HEK293 (cell line): ENCODE results near the gene CTBP1.
A peak's percentile ranks its signal among the peaks of the same experiment; 100 is the strongest.

Experiments used
- CTCF ChIA-PET: fragments of 350-600 bp; formaldehyde crosslinking; extraction: SDS; loops from one replicate; lab custom pipeline; 2021; ENCODE audit warnings: antibody characterized with exemption; lab: Yijun Ruan, JAX
- POLR2A ChIA-PET: fragments of 300-600 bp; formaldehyde crosslinking; extraction: SDS; loops from one replicate; lab custom pipeline; 2020; ENCODE audit warnings: antibody characterized with exemption, inconsistent platforms; lab: Yijun Ruan, JAX
- H3K27ac ChIP-seq: fragments of 200-500 bp; sonication (Bioruptor generic); 2 replicates; pipeline ENCODE4 v1.5.1; 2014; ENCODE audit warnings: low read depth, low read length, control low read depth, inconsistent platforms; ENCODE audit errors: extremely low read depth
- H3K36me3 ChIP-seq, 2 experiments: fragments of 200-500 bp in 1 of 2; sonication (Bioruptor generic) in 1 of 2; 1 replicate in 1 of 2; 2 replicates in 1 of 2; pipeline ENCODE4 v1.5.1; 2014 to 2017; ENCODE audit warnings: inconsistent platforms in 2 of 2, low read length in 2 of 2; ENCODE audit not compliant: control insufficient read depth in 2 of 2, insufficient read depth in 1 of 2
- H3K4me1 ChIP-seq: fragments of 200-500 bp; sonication (Bioruptor generic); 2 replicates; pipeline ENCODE4 v1.5.1; 2014; ENCODE audit warnings: mild to moderate bottlenecking, low read length, inconsistent platforms; ENCODE audit not compliant: control insufficient read depth, insufficient read depth
- H3K4me3 ChIP-seq: 2 replicates; pipeline ENCODE4 v1.5.1; 2011; ENCODE audit warnings: low read depth, mild to moderate bottlenecking, control low read depth, low read length, moderate library complexity
- H3K9me3 ChIP-seq: fragments of 200-500 bp; sonication (Bioruptor generic); 2 replicates; pipeline ENCODE4 v1.5.1; 2014; ENCODE audit warnings: low read depth, low read length, inconsistent platforms; ENCODE audit not compliant: control insufficient read depth, insufficient read depth
- GLI4 ChIP-seq: fragments of 450-650 bp; formaldehyde crosslinking; IDR thresholded peaks from 2 replicates; pipeline ENCODE4 v1.5.1; 2016; ENCODE audit warnings: missing biosample characterization, missing genetic modification characterization
- KLF9 ChIP-seq: fragments of 450-650 bp; formaldehyde crosslinking; IDR thresholded peaks from 2 replicates; pipeline ENCODE4 v1.5.1; 2016; ENCODE audit warnings: missing biosample characterization, missing genetic modification characterization, low read depth
- OVOL3 ChIP-seq: fragments of 450-650 bp; formaldehyde crosslinking; IDR thresholded peaks from 2 replicates; pipeline ENCODE4 v1.5.1; 2016; ENCODE audit warnings: missing biosample characterization, missing genetic modification characterization
- PBX3 ChIP-seq: sonication (generic); formaldehyde crosslinking; IDR thresholded peaks from 2 replicates; pipeline ENCODE4 v1.8.1; 2022; ENCODE audit warnings: mild to moderate bottlenecking, moderate library complexity, missing genetic modification reagents
- PRDM2 ChIP-seq: fragments of 450-650 bp; formaldehyde crosslinking; IDR thresholded peaks from 2 replicates; pipeline ENCODE4 v1.5.1; 2016; ENCODE audit warnings: missing biosample characterization, missing genetic modification characterization, borderline replicate concordance
- PRDM6 ChIP-seq: fragments of 450-650 bp; formaldehyde crosslinking; IDR thresholded peaks from 2 replicates; pipeline ENCODE4 v1.5.1; 2017; ENCODE audit warnings: missing biosample characterization, missing genetic modification characterization
- SP3 ChIP-seq: fragments of 450-650 bp; formaldehyde crosslinking; IDR thresholded peaks from 2 replicates; pipeline ENCODE4 v1.5.1; 2016; ENCODE audit warnings: missing biosample characterization, missing genetic modification characterization
- ZBTB17 ChIP-seq: fragments of 450-650 bp; formaldehyde crosslinking; IDR thresholded peaks from 2 replicates; pipeline ENCODE4 v1.5.1; 2016; ENCODE audit warnings: missing biosample characterization, missing genetic modification characterization
- ZFP41 ChIP-seq: fragments of 450-650 bp; formaldehyde crosslinking; IDR thresholded peaks from 2 replicates; pipeline ENCODE4 v1.5.1; 2016; ENCODE audit warnings: missing biosample characterization, missing genetic modification characterization, borderline replicate concordance
- ZNF121 ChIP-seq: fragments of 450-650 bp; formaldehyde crosslinking; IDR thresholded peaks from 2 replicates; pipeline ENCODE4 v1.5.1; 2016; ENCODE audit warnings: missing biosample characterization, missing genetic modification characterization
- ZNF157 ChIP-seq: fragments of 450-650 bp; formaldehyde crosslinking; IDR thresholded peaks from 2 replicates; pipeline ENCODE4 v1.5.1; 2016; ENCODE audit warnings: missing biosample characterization, missing genetic modification characterization
- ZNF169 ChIP-seq: fragments of 450-650 bp; formaldehyde crosslinking; IDR thresholded peaks from 2 replicates; pipeline ENCODE4 v1.5.1; 2016; ENCODE audit warnings: missing biosample characterization, missing genetic modification characterization
- ZNF324 ChIP-seq: fragments of 450-650 bp; formaldehyde crosslinking; IDR thresholded peaks from 2 replicates; pipeline ENCODE4 v1.5.1; 2016; ENCODE audit warnings: missing biosample characterization, missing genetic modification characterization
- ZNF621 ChIP-seq: fragments of 450-650 bp; formaldehyde crosslinking; IDR thresholded peaks from 2 replicates; pipeline ENCODE4 v1.5.1; 2017; ENCODE audit warnings: missing biosample characterization, missing genetic modification characterization
- ZNF623 ChIP-seq: fragments of 450-650 bp; formaldehyde crosslinking; IDR thresholded peaks from 2 replicates; pipeline ENCODE4 v1.5.1; 2016; ENCODE audit warnings: missing biosample characterization, missing genetic modification characterization
- ZNF701 ChIP-seq: fragments of 450-650 bp; formaldehyde crosslinking; IDR thresholded peaks from 2 replicates; pipeline ENCODE4 v1.5.1; 2016; ENCODE audit warnings: missing biosample characterization, missing genetic modification characterization
- ZNF707 ChIP-seq: fragments of 450-650 bp; formaldehyde crosslinking; IDR thresholded peaks from 2 replicates; pipeline ENCODE4 v1.5.1; 2016; ENCODE audit warnings: missing biosample characterization, missing genetic modification characterization
- ZSCAN30 ChIP-seq: fragments of 450-650 bp; IDR thresholded peaks from 2 replicates; pipeline ENCODE4 v1.5.1; 2018; ENCODE audit warnings: missing biosample characterization, mild to moderate bottlenecking, missing genetic modification characterization, moderate library complexity

CTBP1 gene

GRCh38 chr4:1179089-1179441 lies 69.9 kb downstream of the CTBP1 start:
- H3K4me1 ChIP-seq: no peaks in the 10 kb centered on the region
- CTCF ChIA-PET: no interaction called here
- TF ChIP-seq GLI4 (tag by site-specific recombination): no peak
- TF ChIP-seq ZBTB17 (tag by site-specific recombination): 0 out of 2 replicates have a peak, but pooled peaks have one; percentile 1
- no peak for TF ChIP-seq ZFP41 (tag by site-specific recombination)
- no peak for TF ChIP-seq ZNF157 (tag by site-specific recombination)
- TF ChIP-seq, all 188 proteins: peak for 1
- Histone ChIP-seq H3K27ac (no peak overlapping the region), H3K9me3 (no peaks in the 10 kb centered on the region), H3K36me3 (no peaks in the 10 kb centered on the region), H3K4me3 (no peak overlapping the region)
- POLR2A ChIA-PET: no interaction called here

- Histone ChIP-seq H3K9me3 (no peaks in the 10 kb centered on the region), H3K27ac (no peak overlapping the region), H3K4me1 (no peaks in the 10 kb centered on the region), H3K36me3 (no peaks in the 10 kb centered on the region), H3K4me3 (no peak overlapping the region)
- ChIA-PET CTCF (interaction anchor here (0.6 kb wide), 1 partner anchor 34 kb away, joined by 4 read pairs; no protein-coding TSS in a partner anchor), POLR2A (interaction anchor here (1.2 kb wide), 1 partner anchor 18 kb away, joined by 3 read pairs; no protein-coding TSS in a partner anchor)
- TF ChIP-seq ZNF621 (tag by site-specific recombination) (no peak), PRDM6 (no peak), ZNF707 (tag by site-specific recombination) (no peak), KLF9 (tag by site-specific recombination) (no peak), ZNF324 (tag by site-specific recombination) (no peak), SP3 (no peak), ZBTB17 (tag by site-specific recombination) (0 out of 2 replicates have a peak, but pooled peaks have one; percentile 31), PBX3 (CRISPR knock-in tag) (no peak), ZNF701 (no peak), ZSCAN30 (tag by site-specific recombination) (no peak), ZNF623 (tag by site-specific recombination) (peak; percentile 82), ZNF121 (tag by site-specific recombination) (no peak), OVOL3 (no peak), ZNF169 (tag by site-specific recombination) (no peak), PRDM2 (tag by site-specific recombination) (no peak)
Measured at GRCh38 chr4:1178300-1179088, 70.4 kb downstream of the CTBP1 start.
